ENCODE results near the gene NANOG.
"Not testable (repeated sequence)": the region's sequence is repeated elsewhere in the genome, so short reads cannot be mapped to it uniquely, and the experiment has no call there.

Gene NANOG

DNA sequence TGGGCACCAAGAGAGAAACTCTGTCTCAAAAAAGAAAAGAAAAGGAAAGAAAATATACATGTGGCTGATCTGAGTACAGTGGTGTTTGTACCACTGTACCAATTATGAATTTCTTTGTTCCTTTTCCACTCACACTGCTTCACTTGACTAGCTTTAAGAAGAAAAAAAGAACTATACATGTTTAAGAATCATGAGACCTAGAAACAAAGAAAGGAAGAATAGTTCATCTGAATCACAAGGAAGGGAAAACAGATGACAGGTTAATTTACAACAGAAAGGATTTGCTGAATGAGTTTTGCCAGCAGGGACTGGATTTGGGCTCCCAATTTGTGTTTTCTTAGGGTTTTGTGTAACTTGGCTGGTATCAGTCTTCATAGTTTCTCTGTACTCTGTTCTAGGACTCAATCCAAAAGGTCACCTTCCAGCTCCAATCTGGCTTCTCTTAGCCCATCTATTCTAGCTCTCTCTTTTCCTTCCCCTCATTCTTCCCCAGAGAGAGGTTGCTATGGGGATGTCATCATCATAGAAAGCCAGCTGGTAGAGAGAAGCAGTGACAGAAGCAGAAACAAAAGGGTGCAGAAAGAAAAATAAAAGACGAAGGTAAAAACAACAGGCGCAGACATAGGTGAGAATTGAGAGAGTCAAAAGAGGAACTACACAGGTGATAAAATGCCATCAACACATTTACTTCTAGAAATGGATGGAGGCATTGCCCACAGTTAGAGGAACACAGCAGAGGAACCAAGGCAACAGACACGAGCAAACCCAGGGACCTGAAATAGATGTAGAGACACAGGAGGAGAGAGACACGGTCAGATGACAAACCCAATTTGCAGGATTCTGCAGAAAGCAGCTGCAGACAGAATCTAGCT, 58.3 kb downstream of the NANOG start:
- in situ Hi-C loops (cut with MboI; ENCODE audit: low pct_unique_long_range_greater_than_20kb, low sequenced_read_pairs); DNase-seq: not testable (repeated sequence)

DNA sequence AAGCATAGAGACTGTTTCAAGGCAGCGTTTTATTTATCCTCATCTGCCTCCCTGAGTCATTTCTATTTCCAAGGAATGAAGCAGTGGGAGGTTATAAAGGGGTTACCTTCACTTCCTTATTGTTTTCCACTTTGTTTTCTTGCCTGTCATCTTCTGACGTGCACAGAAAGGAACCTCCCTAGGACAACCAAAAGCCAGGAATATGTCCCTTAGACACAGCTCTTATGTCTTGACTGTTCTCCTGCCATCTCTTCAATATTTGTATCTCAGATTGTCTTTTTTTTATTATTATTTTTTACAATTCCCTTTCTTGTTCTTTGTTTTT, 58.9 kb downstream of the NANOG start:
- DNase-seq; in situ Hi-C loops (cut with MboI; ENCODE audit: low pct_unique_long_range_greater_than_20kb, low sequenced_read_pairs): not testable (repeated sequence)

All from KBM-7 (cell line).